AG09309 (cell line): ENCODE measurements around the gene ADI1.

Experiments
- DNase-seq: peaks from one replicate; pipeline ENCODE4 v3.0.0-alpha.2; 2010; ENCODE audit warnings: low read depth
- H3K4me3 ChIP-seq: 2 replicates; pipeline ENCODE4 v1.5.1; 2011; ENCODE audit warnings: mild to moderate bottlenecking, low read depth, low read length, moderate library complexity; ENCODE audit not compliant: control insufficient read depth
- CTCF ChIP-seq: IDR thresholded peaks from 2 replicates; pipeline ENCODE4 v1.5.1; 2011; ENCODE audit warnings: mild to moderate bottlenecking, low read depth, low read length, inconsistent platforms; ENCODE audit not compliant: insufficient read depth, control insufficient read depth; ENCODE audit errors: missing control alignments

ADI1 gene

GRCh38 chr2:3553946-3554345 lies 34.6 kb upstream of the ADI1 start:
- H3K4me3 ChIP-seq: no peak overlapping the region
- no peak for TF ChIP-seq CTCF
- no peak for DNase-seq

GRCh38 chr2:3547915-3548314 lies 28.6 kb upstream of the ADI1 start:
- no peak for DNase-seq
- no peak for TF ChIP-seq CTCF
- H3K4me3 ChIP-seq: no peak overlapping the region

- DNase-seq: no peak
Observed at GRCh38 chr2:3545788-3546478, 26.6 kb upstream of the ADI1 start.

GRCh38 chr2:3543023-3543683 lies 23.8 kb upstream of the ADI1 start:
- DNase-seq: no peak
- TF ChIP-seq CTCF: no peak
- H3K4me3 ChIP-seq: no peak overlapping the region

More at GRCh38 chr2:3545788-3546478, 26.6 kb upstream of the ADI1 start:
- no peak for TF ChIP-seq CTCF
- no peak overlapping the region for H3K4me3 ChIP-seq

- no peak for TF ChIP-seq CTCF
- no peak overlapping the region for H3K4me3 ChIP-seq
- no peak for DNase-seq
Observed at GRCh38 chr2:3542107-3542506, 22.8 kb upstream of the ADI1 start.

GRCh38 chr2:3539836-3540235 lies 20.5 kb upstream of the ADI1 start:
- H3K4me3 ChIP-seq: no peak overlapping the region
- no peak for DNase-seq
- TF ChIP-seq CTCF: no peak
